GM21526 (cell line): ENCODE data around the gene DYSF.

Source experiments
- ATAC-seq: cut with Tn5 transposase; IDR thresholded peaks from one replicate; pipeline ENCODE4 v1.9.1; 2021; ENCODE audit warnings: moderate library complexity; ENCODE audit not compliant: unreplicated experiment, low FRiP score

DYSF gene

DNA sequence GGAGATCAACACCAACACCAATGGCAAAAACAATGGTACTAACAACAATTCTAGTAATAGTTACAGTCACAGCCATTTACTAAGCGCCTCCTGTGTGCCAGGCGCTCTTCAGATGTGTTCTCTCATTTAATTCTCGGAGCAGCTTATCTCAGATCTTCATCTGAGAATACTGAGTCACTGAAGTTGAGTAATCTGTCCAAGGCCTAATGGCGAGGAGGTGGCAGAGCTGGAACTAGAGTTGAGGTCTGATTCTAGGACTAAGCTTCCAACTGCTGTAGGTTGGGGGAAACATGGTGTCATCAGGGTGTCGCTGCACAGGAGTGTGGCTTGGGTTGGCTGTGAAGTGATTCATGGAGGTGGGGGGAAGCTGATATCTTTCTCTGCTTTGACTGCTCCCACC lies 156.1 kb downstream of the DYSF start:
- no peak for ATAC-seq

DNA sequence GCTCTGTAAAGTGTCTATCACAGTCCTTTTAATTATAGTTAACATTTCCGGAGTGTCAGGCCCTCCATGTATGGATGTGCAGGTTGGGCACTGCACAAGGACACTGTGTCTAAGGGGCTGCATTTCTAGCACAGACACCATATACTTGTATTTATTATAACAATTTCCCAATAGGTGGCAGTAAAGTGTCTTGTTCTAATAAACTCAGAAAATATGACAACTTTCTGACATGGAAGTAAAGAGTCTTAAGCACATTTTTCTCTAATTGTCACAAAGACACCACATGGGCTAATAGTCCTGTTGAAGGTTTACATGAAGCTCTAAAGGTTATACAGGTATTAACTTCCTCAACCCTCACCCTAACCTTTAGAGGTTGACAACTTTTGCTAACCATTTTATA lies 156.6 kb downstream of the DYSF start:
- no peak for ATAC-seq

DNA sequence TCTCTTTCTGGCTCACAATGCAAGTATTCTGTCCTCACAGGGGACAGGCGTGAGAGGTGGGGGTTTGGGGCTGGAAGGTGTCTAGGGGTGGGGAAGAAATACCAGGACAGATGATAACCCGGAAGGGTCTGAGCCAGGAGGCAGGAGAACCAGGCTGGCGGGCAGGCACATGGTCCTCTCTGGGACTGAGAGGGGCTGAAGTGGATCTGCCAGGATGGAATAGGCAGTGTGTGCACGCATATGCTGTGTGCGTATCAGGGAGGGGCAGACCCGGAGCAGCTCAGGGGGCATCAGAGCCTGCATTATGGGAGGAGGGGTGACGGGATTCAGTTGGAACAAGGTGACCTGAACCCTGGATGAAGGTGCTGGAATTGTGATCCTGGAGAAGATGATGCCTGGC lies 157.3 kb downstream of the DYSF start:
- ATAC-seq: no peak

GRCh38 chr2:71611247-71611646 lies 157.9 kb downstream of the DYSF start:
- ATAC-seq: no peak

- ATAC-seq: no peak
Observed at GRCh38 chr2:71611781-71612527, 158.6 kb downstream of the DYSF start.

- ATAC-seq: no peak
Observed at GRCh38 chr2:71612581-71613402, 159.4 kb downstream of the DYSF start.

DNA sequence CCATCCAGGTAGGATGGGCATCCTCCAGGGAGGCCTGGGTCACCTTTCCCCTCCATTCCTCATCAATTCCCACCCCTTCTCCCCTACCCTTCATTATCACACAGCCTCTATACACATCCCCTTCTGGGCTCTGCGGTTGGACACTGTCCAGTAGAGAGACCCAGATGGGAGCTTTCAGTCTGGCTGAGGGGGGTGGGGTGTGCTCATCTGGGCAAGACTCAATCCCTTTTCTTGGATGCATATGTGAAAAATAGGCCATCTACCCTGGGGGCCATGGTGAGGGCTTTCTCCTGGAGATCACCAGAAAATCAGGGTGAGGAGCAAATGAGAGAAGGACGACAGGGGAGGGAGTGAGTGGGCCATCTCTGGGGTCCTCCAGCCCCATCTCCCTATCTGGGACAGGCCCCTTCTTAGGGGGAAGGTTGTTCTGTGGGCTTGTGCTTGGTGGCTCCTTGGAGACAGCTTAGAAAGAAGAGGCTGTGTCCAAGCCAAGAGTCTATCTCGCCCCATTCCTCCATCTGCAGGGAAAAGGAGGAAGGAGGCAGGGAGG lies 160.1 kb downstream of the DYSF start:
- no peak for ATAC-seq

- no peak for ATAC-seq
Observed at GRCh38 chr2:71613953-71614925, 160.9 kb downstream of the DYSF start.

GRCh38 chr2:71614976-71615766 lies 161.8 kb downstream of the DYSF start:
- no peak for ATAC-seq

GRCh38 chr2:71615767-71616730 lies 162.7 kb downstream of the DYSF start:
- ATAC-seq: no peak

DNA sequence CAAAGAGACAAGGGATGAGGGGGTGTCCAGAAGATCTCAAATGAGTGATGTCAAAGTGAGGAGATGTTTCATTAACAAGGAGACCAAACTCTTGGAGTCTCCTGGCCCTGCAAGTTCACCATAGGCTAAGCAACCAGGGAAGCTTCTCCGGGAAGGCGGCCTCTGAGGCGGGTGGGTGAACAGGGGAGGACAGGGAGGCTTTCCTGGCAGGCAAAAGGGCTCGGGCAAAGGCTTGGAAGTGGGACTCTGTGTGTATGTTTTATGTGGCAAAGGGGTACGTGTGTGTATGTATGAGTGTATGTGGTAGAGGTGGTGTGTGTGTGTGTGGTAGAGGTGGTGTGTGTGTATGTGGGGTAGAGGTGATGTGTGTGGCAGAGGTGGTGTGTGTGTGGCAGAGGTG lies 163.9 kb downstream of the DYSF start:
- no peak for ATAC-seq

GRCh38 chr2:71618327-71619113 lies 165.2 kb downstream of the DYSF start:
- ATAC-seq: no peak

DNA sequence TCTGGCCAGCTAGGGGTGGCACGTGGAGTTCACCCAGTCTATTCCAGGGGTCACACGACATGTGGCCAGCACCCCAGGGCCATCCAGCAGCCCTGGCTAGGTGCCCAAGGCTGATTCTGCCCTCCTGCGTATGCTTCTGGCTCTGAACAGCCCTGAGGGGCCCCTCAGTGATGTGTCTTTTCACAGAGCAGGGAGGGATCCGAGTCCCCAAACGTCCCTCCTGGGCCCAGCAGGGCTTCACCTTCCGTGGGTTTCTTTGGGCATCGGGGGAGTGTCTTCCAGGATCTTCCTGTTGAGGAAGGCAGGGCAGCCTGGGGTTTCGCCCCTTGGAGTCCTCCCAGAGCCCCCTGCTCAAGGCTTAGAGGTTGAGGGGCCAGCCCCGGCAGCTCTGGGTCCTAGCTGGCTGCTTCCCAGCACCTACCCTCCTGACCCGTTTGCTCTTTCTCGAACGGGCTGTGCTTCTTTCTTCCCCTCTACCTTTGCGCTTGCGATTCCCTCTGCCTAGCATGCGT lies 165.9 kb downstream of the DYSF start:
- ATAC-seq: no peak

- ATAC-seq: no peak
Observed at GRCh38 chr2:71620116-71620515, 166.8 kb downstream of the DYSF start.

GRCh38 chr2:71620851-71621251 lies 167.5 kb downstream of the DYSF start:
- ATAC-seq: no peak

GRCh38 chr2:71629273-71629672 lies 175.9 kb downstream of the DYSF start:
- ATAC-seq: no peak

DNA sequence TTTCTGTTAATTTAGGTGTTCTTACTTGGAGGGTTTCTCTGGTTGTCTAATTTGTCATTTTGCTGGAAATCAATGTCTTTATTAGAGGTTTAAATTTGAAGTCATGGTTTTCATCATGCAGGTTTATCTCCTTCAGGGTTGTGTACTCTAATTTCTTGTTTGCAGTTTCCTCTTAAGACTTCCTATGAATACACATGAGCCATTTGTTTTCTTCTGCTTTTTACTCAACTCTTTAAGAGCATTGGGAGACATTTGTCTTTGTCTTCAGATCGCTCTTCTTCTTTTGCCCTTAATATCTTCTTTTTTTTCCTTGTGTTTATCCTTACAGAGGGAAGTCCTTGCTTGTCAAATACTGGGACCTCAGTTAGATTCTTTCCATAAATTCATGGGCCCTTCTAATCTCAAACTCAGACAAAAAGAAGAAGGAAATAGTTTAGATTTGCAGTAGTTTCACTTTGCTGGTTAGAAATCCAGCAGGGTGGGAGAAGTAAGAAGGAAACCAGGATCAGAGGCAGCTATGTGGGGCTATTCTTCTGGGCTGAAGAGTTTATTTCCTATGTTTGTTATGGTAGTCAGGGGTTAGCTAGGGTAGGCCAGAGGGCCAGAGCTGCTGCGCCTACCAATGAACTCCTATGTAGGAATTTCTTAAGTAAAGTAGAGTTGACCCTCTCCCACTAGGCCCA lies 176.6 kb downstream of the DYSF start:
- ATAC-seq: no peak
